GM23338 (cell line): ENCODE measurements around the gene SPPL2A.

Source experiments
- EZH2phosphoT487 ChIP-seq: fragments of 200-600 bp; sonication (generic); IDR thresholded peaks from one replicate; pipeline ENCODE4 v1.8.1; 2018; ENCODE audit warnings: antibody characterized with exemption; ENCODE audit not compliant: unreplicated experiment
- TF ChIP-seq, protein P1 (sequence below), 2 experiments: fragments of 200-600 bp in 1 of 2; sonication (generic) in 1 of 2; conservative IDR thresholded peaks; 2 replicates each; pipeline versions ENCODE4 v1.5.1 to v1.6.1; 2016 to 2017; ENCODE audit warnings: antibody characterized with exemption in 2 of 2, low read depth in 2 of 2, mild to moderate bottlenecking in 2 of 2, moderate library complexity in 1 of 2

DNA sequence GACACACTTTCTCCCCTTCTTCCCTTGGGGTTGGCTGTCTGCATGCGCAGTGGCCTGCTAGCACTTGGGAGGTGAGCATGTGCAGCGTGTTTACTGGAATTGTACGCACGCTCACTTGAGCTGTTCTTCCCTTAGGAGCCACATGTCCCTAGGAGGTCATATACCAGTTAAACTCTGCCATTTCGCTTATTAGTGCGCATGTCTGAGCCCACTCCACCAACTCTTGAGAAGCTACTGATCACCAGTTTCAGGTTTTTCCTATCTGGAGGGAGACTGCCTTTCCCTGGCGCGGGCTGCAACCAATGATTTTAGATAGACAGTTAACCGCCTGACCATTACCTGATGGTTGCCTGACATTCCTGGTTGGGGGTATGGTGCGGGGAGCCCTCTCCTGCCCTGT lies 47.6 kb upstream of the SPPL2A start:
- TF ChIP-seq, protein P1, sequence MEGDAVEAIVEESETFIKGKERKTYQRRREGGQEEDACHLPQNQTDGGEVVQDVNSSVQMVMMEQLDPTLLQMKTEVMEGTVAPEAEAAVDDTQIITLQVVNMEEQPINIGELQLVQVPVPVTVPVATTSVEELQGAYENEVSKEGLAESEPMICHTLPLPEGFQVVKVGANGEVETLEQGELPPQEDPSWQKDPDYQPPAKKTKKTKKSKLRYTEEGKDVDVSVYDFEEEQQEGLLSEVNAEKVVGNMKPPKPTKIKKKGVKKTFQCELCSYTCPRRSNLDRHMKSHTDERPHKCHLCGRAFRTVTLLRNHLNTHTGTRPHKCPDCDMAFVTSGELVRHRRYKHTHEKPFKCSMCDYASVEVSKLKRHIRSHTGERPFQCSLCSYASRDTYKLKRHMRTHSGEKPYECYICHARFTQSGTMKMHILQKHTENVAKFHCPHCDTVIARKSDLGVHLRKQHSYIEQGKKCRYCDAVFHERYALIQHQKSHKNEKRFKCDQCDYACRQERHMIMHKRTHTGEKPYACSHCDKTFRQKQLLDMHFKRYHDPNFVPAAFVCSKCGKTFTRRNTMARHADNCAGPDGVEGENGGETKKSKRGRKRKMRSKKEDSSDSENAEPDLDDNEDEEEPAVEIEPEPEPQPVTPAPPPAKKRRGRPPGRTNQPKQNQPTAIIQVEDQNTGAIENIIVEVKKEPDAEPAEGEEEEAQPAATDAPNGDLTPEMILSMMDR (conservative IDR thresholded peaks at IDR 0.05; ENCODE audit: low read depth in 2 of 2) = no peak
- TF ChIP-seq EZH2phosphoT487 = no peak
